GM15510 (cell line): Measurements from ENCODE around the gene SLC25A41.

ENCODE experiments used
- POLR2A ChIP-seq: IDR thresholded peaks from 3 replicates; pipeline ENCODE4 v1.6.1; 2011; ENCODE audit warnings: borderline replicate concordance; ENCODE audit not compliant: insufficient read length; ENCODE audit errors: extremely low read depth

SLC25A41 gene

DNA sequence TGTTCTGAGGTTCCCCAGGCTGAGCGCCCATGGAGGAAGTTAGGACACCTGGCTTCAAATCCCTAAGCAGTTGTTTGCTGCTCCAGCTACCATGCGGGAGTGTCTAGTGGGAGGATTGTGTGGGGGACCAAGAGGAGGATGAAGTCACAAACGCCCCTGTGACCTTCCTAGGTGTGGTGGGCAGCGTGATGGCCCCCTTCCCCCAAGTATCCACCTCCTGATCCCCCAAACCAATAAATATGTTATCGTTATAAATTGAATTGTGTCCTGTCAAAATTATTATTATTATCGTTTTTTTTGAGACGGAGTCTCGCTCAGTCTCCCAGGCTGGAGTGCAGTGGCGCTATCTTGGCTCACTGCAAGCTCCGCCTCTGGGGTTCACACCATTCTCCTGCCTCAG, at the start of gene SLC25A41:
SLC25A41 (minus strand) TSS at position 101 of the 400 bp plus-strand sequence; CDS start at position 31, 70 bp downstream.
- no peak for TF ChIP-seq POLR2A

DNA sequence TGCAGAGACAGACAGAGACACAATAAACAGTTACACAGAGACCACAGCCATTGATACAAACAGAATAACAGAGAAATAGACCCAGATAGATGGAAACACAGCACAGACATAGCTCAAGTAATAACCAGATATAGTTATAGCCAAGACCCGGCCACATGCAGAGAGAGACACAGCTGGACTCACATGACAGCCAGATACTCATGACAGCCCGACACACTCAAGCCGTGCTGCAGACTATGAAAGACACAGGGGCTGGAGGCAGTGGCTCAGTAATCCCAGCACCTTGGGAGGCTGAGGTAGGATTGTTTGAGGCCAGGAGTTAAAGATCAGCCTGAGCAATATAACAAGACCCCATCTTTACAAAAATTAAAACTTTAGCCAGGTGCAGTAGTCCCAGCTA, 49.7 kb upstream of the SLC25A41 start:
- TF ChIP-seq POLR2A, result no peak

DNA sequence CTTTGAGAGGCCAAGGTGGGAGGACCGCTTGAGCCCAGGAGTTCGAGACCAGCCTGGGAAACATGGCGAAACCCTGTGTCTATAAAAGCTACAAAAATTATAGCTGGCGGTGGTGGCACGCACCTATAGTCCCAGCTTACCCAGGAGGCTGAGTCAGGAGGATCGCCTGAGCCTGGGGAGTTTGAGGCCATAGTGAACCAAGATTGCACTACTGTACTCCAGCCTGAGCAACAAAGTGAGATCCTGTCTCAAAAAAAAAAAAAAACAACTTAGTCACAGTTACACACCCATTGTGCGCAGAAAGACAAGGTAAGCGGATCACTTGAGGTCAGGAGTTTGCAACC, 48.8 kb upstream of the SLC25A41 start:
- TF ChIP-seq POLR2A, result no peak

DNA sequence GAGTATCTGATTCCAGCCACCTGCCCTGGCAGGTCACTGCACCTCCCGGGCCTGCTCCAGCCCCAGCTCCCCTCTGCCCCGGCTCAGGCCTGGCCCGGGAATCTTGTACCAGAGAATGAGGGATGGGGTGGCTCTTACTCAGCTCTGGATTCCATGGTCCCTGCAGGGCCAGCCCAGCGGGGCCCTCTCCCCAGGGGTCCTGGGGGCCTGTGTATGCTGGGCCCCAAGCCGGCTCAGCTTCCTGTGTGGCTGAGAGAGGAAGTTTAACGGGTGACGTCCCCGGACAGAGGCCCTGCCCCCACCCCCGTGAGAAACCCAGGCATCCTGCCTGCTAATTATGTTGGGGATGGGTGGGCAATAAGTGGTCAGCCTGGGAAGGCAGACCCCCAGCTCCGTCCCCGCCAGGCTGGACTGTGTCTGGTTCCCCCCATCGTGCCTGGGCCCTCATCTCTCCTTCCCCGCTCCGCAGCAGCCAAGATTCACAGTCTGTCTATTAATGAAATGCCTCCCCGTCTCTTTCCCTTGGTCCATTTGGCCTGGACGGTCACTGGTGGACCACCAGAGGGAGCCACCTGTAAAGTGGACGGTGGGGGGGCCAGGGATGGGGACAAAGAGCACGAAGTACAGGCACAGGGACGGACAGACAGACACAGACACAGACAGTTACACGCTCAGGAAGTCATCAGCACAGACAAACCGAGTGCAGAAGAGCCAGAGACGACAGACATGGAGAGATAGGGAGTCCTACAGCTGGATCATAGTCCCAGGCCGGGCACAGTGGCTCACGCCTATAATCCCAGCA, 48.2 kb upstream of the SLC25A41 start, which contains the start of gene DENND1C:
DENND1C (minus strand) TSS at position 247 of the 802 bp plus-strand sequence; CDS start at position 155, 92 bp downstream.
- TF ChIP-seq POLR2A, result peak; percentile 77

DNA sequence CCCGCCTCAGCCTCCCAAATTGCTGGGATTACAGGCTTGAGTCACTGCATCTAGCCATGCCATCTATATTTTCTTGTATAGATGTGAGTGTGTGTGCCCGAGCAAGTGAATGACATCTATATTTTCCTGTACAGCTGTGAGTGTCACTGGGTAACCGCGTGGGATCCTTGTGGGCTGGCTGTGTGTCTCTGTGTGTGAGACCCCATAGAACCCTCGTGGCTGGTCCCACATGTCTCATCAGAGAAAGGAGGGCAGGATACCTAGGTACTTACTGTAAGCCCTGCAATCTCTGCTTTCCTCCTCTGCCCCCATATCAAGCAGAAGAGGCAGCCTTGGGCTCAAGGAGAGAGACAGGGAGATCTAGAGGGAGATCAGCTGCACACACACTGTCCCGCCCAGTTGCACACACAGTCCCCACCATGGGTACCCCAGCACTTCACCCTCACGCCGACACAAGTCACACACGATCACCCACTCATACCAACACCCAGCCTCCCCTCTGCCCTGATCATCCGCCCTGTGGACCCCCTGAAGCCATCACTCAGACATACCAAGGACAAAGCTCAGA, 47.4 kb upstream of the SLC25A41 start:
- TF ChIP-seq POLR2A, result no peak

DNA sequence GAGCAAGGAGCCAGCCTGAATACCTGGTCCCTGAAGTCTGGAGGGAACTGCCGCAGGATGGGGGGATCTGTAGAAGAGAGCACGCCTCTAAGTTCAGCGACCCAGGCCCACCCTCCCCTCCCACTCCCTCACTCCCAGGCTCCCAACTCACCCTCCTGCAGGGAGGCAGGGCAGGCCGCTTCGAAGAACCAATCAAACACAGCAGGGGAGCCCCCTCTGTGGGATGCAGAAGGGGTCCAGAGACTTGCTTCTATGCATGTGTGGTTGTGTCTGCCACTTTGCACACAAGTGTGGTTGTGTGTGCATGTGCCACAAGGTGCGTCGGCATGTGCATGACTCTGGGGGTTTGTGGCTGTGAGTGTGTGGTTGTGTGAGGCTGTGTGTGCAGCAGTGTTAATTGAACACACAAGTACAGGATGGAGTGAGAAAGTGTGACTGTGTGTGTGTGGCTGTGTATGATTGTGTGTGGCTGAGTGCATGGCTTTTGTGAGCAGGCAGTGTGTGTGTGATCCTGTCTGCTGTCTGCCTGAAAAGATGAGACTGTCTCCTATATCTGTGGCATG, 46.4 kb upstream of the SLC25A41 start:
- TF ChIP-seq POLR2A, result no peak

DNA sequence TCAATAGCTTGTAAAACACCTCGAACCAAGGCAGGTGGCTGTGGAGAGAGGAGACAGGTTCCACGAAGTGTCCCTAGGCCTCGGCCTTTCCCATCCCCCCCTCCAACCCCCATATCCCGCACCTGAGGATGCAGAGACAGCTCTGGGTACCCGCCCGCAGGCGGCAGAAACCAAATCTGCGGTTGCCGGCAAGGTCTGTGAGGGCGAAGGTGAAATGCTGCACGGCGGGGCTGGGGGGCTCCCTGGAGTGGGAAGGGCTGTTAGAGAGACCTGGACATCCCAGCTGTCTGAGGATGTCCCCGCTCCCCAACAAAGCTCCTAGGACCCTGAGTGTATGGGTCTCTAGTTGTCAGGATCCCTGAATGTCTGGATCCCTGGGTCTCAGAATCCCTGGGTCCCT, 45.3 kb upstream of the SLC25A41 start:
- no peak for TF ChIP-seq POLR2A

DNA sequence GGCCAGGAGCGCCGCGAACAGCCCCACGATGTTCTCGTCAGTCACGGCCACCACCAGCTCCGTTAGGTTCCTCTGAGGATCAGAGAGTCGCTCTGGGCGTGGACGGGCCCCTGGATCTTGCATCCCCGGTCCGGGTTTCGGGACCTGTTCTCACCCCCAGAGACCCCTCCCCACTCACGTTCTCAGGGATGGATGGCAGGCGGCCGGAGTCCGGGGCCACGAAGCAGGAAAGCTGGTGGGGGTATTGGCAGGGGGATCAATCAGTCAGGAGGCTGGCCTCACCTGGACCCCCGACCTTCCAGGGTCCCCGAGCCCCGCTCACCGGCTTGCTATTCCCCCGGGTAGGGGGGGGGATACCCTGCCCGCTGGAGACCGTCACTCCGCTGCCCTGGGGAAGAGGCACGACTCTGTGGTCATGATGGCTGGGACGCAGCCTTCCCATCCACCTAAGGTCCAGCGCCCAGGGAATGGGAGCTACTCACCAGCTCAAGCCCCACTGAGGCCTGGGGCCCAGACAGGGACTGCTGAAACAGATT, 43.4 kb upstream of the SLC25A41 start:
- no peak for TF ChIP-seq POLR2A

DNA sequence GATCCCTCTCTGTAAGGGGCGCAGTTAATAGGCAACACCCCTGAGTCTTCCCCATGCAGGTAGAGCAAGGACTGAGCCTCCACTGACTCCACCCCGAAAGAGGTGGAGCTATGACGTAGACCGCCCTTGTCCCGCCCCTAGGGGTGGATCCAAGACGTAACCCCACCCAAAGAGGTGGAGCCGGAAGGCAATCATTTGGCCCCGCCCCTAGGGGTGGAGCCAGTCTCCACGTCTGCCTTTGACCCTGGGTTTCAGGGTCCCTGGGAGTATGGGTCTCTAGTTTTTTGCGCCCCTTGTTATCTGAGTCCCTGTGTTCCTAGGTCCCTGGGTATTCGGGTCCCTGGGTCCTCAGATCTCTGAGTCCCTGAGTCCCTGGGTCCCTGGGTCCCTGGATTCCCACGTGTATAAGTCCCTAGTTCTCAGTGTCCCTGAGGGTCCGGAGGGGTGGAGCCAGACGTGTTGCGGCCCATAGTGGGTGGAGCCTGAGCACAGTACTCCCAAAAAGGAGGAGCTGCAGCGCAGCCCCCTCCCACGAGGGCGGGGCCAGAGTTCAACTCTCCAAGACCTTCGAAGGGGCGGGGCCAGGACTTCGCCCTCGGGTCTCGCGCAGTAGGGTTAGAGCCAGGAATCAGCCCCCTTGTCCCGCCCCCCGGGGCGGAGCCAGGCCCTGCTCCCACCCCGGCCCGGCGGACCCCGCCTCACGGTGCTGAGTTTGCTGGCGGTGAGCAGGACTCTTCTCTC, 42.8 kb upstream of the SLC25A41 start:
- no peak for TF ChIP-seq POLR2A

DNA sequence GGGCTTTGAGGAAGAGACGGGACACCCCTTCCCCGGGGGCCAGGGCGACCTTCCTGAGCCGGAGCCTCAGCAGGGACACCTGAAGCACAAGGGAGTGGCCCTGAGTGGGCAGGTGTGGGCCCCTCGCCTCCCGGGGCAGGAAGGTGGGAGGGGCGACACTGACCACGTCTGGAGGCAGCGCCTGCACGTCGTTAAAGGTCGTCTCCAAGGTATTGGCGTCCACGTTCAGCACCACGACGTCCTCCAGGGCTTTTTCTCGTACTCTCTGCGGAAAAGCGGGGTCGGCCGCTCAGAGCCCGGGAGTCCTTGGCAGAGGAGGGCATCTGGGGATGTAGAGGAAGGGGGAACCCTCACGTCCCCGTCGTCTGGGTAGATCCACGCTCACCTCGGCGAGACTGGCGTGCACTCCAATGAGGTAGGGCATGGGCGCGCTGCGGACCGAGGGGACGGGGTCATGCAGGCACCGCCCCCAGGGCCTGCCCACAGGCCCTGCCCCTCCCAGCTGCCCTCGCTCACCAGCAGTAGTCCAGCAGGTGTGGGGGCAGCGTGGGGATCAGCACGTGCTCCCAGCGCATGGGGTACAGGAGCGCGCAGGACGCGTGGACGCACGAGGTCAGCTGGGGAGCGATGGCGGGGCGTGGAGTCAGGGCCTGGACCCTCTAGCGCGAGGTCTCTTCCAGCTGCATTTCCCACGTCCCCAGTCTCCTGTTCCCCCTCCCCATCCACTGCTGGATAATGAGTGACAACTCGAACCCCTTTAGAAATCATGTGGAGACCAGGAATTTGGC, 42.0 kb upstream of the SLC25A41 start:
- no peak for TF ChIP-seq POLR2A

DNA sequence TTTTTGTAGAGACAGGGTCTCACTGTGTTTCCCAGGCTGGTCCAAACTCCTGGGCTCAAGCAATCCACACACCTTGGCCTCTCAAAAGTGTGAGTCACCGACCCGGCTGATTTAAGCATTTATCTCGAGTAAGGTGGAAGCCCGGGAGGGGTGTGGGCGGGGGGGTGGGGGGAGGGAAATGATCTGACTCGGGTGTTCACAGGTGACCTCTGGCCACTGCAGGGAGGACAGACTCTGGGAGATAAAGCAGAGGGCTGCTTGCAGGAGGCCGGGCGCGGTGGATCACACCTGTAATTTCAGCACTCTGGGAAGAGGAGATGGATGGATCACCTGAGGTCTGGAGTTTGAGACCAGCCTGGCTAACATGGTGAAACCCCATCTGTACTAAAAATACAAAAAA, 40.1 kb upstream of the SLC25A41 start:
- TF ChIP-seq POLR2A, result no peak

DNA sequence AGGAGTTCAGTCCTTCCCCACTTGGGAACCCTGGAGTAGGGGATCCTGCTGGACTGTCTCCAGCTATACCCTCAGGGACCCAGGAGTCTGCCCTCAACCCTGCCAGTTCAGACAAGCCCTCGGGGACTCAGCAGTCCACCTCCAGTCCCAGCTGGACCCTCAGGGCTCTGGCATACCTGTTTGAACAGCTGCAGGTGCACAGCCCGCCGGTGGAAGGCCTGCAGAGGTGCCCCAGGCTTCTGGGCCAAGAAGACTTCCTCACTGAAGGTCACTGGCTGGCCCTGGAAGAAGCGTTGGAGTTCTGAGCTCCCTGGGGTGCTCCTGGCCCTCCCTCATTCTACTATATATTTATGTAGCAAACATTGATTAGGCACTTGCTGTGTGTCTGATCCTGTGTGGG, 39.1 kb upstream of the SLC25A41 start:
- TF ChIP-seq POLR2A, result no peak

DNA sequence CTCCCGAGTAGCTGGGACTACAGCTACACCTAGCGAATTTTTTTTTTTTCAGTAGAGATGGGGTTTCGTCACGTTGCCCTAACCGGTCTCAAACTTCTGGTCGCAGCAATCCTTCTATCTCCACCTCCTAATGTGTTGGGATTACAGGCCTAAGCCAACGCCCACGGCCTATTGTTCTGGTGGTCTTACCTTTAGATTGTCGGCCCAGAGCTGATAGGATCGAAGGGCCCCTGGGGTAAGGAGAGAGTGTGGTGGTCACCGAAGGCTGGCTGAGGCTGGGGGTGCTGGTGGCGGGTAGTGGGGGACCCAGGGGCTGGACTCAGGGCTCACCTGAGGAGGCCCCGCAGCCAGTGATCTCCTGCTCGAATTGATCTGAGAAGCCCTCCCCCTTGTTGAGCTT, 37.5 kb upstream of the SLC25A41 start:
- no peak for TF ChIP-seq POLR2A

DNA sequence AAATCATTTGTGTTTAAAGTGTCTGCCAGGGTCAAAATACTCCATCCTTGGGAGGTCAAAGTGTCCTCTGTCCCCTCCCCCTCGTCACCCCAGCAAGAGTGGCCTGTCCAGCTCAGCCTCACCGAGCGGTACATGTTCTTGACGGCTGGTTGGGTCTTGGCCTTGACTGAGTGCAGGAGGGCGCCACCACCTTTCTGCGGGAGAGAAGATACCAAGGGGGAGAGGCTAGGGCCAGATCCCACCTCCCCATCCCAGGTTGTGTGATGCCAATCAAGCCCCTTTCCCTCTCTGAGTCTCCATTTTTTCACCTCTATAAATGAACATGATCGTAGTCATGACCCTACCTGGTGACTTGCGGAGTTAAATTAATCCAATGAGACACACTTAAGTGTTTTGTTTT, 36.6 kb upstream of the SLC25A41 start:
- TF ChIP-seq POLR2A, result no peak
